ENCODE measurements around the gene GLIS1. TPM values are rescaled to one million over a fixed set of nuclear protein-coding genes. Genes with fewer than 3 reads are reported as not detected.
A peak's percentile ranks its signal among the peaks of the same experiment; 100 is the strongest.

The GLIS1 gene
- total RNA-seq, 2 experiments from 2014 or later: not detected

GRCh38 chr1:53567851-53568250 is 171.1 kb downstream of the GLIS1 start:
- intact Hi-C loops (cut with micrococcal nuclease): no loop called here
- H3K36me3 Mint-ChIP-seq (ENCODE audit: low read depth): no peaks in the 10 kb centered on the region
- no peak for DNase-seq
- H3K27me3 Mint-ChIP-seq: peaks cover 11% of the 10 kb centered on the region
- ChIA-PET POLR2A (interaction anchor here (1.0 kb wide), 1 partner anchor 241 kb away, joined by 4 read pairs; no protein-coding TSS in a partner anchor), CTCF (no interaction called here)
- H3K4me3 Mint-ChIP-seq: no peak overlapping the region
- H3K4me1 Mint-ChIP-seq (ENCODE audit: low read depth): peaks cover 7% of the 10 kb centered on the region
- H3K9me3 Mint-ChIP-seq: no peaks in the 10 kb centered on the region
- H3K27ac Mint-ChIP-seq: no peak overlapping the region
- no peak for ATAC-seq
- TF ChIP-seq CTCF (IDR thresholded peaks at IDR 0.05): no peak

- no peaks in the 10 kb centered on the region for H3K36me3 Mint-ChIP-seq (ENCODE audit: low read depth)
- DNase-seq (no peak), ATAC-seq (no peak)
- no peaks in the 10 kb centered on the region for H3K9me3 Mint-ChIP-seq
- intact Hi-C loops (cut with micrococcal nuclease): no loop called here
- TF ChIP-seq CTCF (IDR thresholded peaks at IDR 0.05): no peak
- H3K27me3 Mint-ChIP-seq: peaks cover 12% of the 10 kb centered on the region
- H3K4me1 Mint-ChIP-seq (ENCODE audit: low read depth): peaks cover 11% of the 10 kb centered on the region
- H3K27ac Mint-ChIP-seq: no peak overlapping the region
- ChIA-PET POLR2A (interaction anchor here (1.0 kb wide), 1 partner anchor 241 kb away, joined by 4 read pairs; no protein-coding TSS in a partner anchor), CTCF (no interaction called here)
- no peak overlapping the region for H3K4me3 Mint-ChIP-seq
Measured at GRCh38 chr1:53567450-53567849, 171.5 kb downstream of the GLIS1 start.

GRCh38 chr1:53563611-53564010 is 175.4 kb downstream of the GLIS1 start:
- Mint-ChIP-seq H3K9me3 (no peaks in the 10 kb centered on the region), H3K36me3 (ENCODE audit: low read depth) (no peaks in the 10 kb centered on the region), H3K27ac (no peak overlapping the region), H3K4me3 (no peak overlapping the region), H3K4me1 (ENCODE audit: low read depth) (peaks cover 18% of the 10 kb centered on the region), H3K27me3 (peaks cover 9% of the 10 kb centered on the region)
- POLR2A ChIA-PET: interaction anchor here (1.2 kb wide), 1 partner anchor 40 kb away, joined by 5 read pairs; no protein-coding TSS in a partner anchor
- no peak for TF ChIP-seq CTCF (IDR thresholded peaks at IDR 0.05)
- CTCF ChIA-PET: interaction anchor here (1.3 kb wide), 1 partner anchor 78 kb away, joined by 4 read pairs; no protein-coding TSS in a partner anchor
- ATAC-seq: no peak
- DNase-seq: no peak
- intact Hi-C loops (cut with micrococcal nuclease): no loop called here

GRCh38 chr1:53562981-53563379 is 176.0 kb downstream of the GLIS1 start:
- H3K9me3 Mint-ChIP-seq: no peaks in the 10 kb centered on the region
- TF ChIP-seq CTCF (IDR thresholded peaks at IDR 0.05): no peak
- no peak overlapping the region for H3K4me3 Mint-ChIP-seq
- CTCF ChIA-PET: interaction anchor here (1.3 kb wide), 1 partner anchor 78 kb away, joined by 4 read pairs; no protein-coding TSS in a partner anchor
- DNase-seq: no peak
- no peaks in the 10 kb centered on the region for H3K36me3 Mint-ChIP-seq (ENCODE audit: low read depth)
- no peak overlapping the region for H3K27ac Mint-ChIP-seq
- intact Hi-C loops (cut with micrococcal nuclease): no loop called here
- H3K4me1 Mint-ChIP-seq (ENCODE audit: low read depth): peaks cover 18% of the 10 kb centered on the region
- H3K27me3 Mint-ChIP-seq: peaks cover 9% of the 10 kb centered on the region
- ATAC-seq: no peak
- POLR2A ChIA-PET: interaction anchor here (1.2 to 1.4 kb wide), 2 partner anchors 13 to 41 kb away, joined by 3 to 5 read pairs; no protein-coding TSS in a partner anchor

- Mint-ChIP-seq H3K27ac (peak overlapping the region; percentile 10), H3K4me1 (ENCODE audit: low read depth) (peaks cover 18% of the 10 kb centered on the region), H3K27me3 (peaks cover 9% of the 10 kb centered on the region), H3K36me3 (ENCODE audit: low read depth) (no peaks in the 10 kb centered on the region), H3K4me3 (no peak overlapping the region), H3K9me3 (no peaks in the 10 kb centered on the region)
- DNase-seq (peak; percentile 81), ATAC-seq (peak; percentile 88)
- ChIA-PET POLR2A (interaction anchor here (0.6 to 1.4 kb wide), 4 partner anchors 9 to 61 kb away, joined by 3 to 5 read pairs (median 3); no protein-coding TSS in a partner anchor), CTCF (interaction anchor here (1.3 to 1.4 kb wide), 2 partner anchors 19 to 77 kb away, joined by 3 to 4 read pairs; no protein-coding TSS in a partner anchor)
- intact Hi-C loops (cut with micrococcal nuclease): no loop called here
- TF ChIP-seq CTCF (IDR thresholded peaks at IDR 0.05): no peak
Measured at GRCh38 chr1:53562291-53562980, 176.5 kb downstream of the GLIS1 start.

Data from activated CD8-positive, alpha-beta T cell treated with anti-CD3 and anti-CD28 coated beads for 36 hours (primary cell).